Measurements from ENCODE around the gene DCAF4.
"Not testable (repeated sequence)": the region's sequence is repeated elsewhere in the genome, so short reads cannot be mapped to it uniquely, and the experiment has no call there.

The DCAF4 gene

DNA sequence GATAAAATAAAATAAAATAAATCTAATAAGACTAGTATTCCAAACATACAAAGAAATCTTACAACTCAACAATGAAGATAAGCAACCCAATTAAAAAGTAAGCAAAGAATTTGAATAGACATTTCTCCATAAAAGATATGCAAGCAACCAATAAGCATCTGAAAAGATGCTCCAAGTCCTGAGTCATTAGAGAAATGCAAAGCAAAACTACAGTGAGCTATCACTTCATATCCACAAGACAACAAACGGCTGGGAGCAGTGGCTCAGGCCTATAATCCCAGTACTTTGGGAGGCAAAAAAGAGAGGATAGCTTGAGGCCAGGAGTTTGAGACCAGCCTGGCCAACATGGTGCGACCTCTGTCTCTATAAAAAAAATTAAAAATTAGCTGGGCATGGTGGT, 73.8 kb downstream of the DCAF4 start:
- in situ Hi-C loops (cut with MboI; ENCODE audit: low pct_unique_long_range_greater_than_20kb, low sequenced_read_pairs, unreplicated experiment), result no loop called here
- TF ChIP-seq, protein P1, sequence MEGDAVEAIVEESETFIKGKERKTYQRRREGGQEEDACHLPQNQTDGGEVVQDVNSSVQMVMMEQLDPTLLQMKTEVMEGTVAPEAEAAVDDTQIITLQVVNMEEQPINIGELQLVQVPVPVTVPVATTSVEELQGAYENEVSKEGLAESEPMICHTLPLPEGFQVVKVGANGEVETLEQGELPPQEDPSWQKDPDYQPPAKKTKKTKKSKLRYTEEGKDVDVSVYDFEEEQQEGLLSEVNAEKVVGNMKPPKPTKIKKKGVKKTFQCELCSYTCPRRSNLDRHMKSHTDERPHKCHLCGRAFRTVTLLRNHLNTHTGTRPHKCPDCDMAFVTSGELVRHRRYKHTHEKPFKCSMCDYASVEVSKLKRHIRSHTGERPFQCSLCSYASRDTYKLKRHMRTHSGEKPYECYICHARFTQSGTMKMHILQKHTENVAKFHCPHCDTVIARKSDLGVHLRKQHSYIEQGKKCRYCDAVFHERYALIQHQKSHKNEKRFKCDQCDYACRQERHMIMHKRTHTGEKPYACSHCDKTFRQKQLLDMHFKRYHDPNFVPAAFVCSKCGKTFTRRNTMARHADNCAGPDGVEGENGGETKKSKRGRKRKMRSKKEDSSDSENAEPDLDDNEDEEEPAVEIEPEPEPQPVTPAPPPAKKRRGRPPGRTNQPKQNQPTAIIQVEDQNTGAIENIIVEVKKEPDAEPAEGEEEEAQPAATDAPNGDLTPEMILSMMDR (IDR thresholded peaks at IDR 0.05; ENCODE audit: extremely low read depth, insufficient read depth, missing control alignments), result no peak
- no peak for DNase-seq (ENCODE audit: low spot score)

DNA sequence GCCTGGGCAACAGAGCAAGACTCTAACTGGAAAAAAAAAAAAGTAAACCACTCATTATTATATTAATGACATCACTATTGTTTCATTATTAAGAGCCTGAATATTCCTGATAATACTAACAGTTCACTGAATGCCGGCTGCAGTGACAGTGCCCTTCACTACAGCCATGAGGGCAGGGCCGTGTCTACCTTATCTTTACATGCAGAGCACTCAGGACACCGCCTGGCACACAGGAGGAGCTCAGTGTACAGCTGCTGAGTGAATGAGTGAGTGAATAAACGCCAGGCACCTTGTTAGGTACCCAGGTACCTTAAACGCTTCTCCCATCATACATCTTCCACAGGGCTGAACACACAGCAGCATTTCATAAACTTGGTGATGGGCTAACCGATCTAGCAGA, 77.4 kb downstream of the DCAF4 start:
- in situ Hi-C loops (cut with MboI; ENCODE audit: low pct_unique_long_range_greater_than_20kb, low sequenced_read_pairs, unreplicated experiment), result no loop called here
- TF ChIP-seq, protein P1 (IDR thresholded peaks at IDR 0.05; ENCODE audit: extremely low read depth, insufficient read depth, missing control alignments), result no peak
- no peak for DNase-seq (ENCODE audit: low spot score)

DNA sequence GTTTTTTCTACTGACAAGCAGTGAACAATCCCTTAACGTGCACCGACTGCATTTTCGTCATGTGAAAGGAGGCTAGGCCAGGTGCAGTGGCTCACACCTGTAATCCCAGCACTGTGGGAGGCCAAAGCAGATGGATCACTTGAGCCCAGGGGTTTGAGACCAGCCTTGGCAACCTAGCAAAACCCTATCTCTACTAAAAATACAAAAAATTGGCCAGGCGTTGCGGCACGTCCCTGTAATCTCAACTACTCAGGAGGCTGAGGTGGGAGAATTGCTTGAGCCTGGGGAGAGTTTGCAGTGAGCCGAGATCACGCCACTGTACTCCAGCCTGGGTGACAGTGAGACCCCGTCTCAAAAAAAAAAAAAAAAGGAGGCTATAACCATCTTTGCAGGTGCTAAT, 78.4 kb downstream of the DCAF4 start:
- in situ Hi-C loops (cut with MboI; ENCODE audit: low pct_unique_long_range_greater_than_20kb, low sequenced_read_pairs, unreplicated experiment), result not testable (repeated sequence)

DNA sequence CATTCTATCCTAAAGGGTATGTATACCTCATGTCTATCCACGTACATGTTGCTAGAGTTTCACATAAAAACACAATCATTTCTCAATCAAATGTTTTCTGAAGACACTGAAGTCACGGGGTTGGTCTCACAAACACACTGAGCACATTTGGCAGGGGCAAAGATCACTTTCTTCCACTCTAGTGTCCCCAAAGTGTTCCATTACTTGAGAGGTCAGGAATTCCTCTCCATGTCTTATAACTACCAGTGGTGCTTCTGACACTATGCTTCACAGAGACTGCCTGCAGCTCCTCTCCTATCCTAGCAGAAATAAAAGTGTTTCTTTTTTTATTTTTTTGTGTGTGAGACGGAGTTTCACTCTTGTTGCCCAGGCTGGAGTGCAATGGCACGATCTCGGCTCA, 81.6 kb downstream of the DCAF4 start:
- TF ChIP-seq, protein P1 (IDR thresholded peaks at IDR 0.05; ENCODE audit: extremely low read depth, insufficient read depth, missing control alignments), result no peak
- in situ Hi-C loops (cut with MboI; ENCODE audit: low pct_unique_long_range_greater_than_20kb, low sequenced_read_pairs, unreplicated experiment), result no loop called here
- DNase-seq (ENCODE audit: low spot score), result no peak

More for the DNA sequence above, 78.4 kb downstream of the DCAF4 start:
- DNase-seq (ENCODE audit: low spot score), result not testable (repeated sequence)

DNA sequence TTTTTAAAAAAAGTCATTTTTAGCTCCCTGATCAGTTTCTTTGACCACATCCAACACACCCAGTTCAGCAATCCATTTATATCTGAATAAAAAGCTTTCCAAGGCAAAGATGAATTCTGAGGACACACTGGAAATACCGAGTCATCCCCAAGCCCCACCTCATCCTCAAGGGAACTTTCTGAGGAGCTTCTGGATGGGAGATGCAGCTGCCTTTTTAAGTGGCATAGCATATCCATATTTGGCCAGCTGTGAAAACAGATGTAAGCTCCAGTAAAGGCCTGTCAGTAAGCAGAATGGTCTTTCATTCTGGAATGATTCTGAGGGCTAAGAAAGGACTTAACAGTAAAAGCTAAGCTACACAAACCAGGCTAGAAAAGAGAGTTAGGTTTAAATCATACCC, 82.2 kb downstream of the DCAF4 start:
- TF ChIP-seq, protein P1 (IDR thresholded peaks at IDR 0.05; ENCODE audit: extremely low read depth, insufficient read depth, missing control alignments), result no peak
- no peak for DNase-seq (ENCODE audit: low spot score)
- in situ Hi-C loops (cut with MboI; ENCODE audit: low pct_unique_long_range_greater_than_20kb, low sequenced_read_pairs, unreplicated experiment), result no loop called here
